ENCODE data around the gene SNRNP48.

- TF ChIP-seq CTCF (IDR thresholded peaks at IDR 0.05; ENCODE audit: low read depth, low read length) (no peak), EZH2phosphoT487 (IDR thresholded peaks at IDR 0.05; ENCODE audit: low read depth) (no peak)
Measured at GRCh38 chr6:7540595-7540994, 49.4 kb upstream of the SNRNP48 start.

Measured in OCI-LY3 (cell line).